DMS114 treated with DMSO at 0.1 percent for 48 hours (cell line): ENCODE measurements around the gene CDH8.
"Not testable (repeated sequence)": the region's sequence is repeated elsewhere in the genome, so short reads cannot be mapped to it uniquely, and the experiment has no call there.

ENCODE experiments used
- DNase-seq: peaks from one replicate; lab custom pipeline; 2025; ENCODE audit not compliant: unreplicated experiment; lab: John Stamatoyannopoulos, UW

CDH8 gene

GRCh38 chr16:61937646-61938045 is 98.6 kb downstream of the CDH8 start:
- no peak for DNase-seq

- no peak for DNase-seq
Observed at GRCh38 chr16:61936522-61936921, 99.7 kb downstream of the CDH8 start.

GRCh38 chr16:61934601-61935000 is 101.6 kb downstream of the CDH8 start:
- no peak for DNase-seq

- DNase-seq = no peak
Observed at GRCh38 chr16:61929776-61930175, 106.5 kb downstream of the CDH8 start.

- DNase-seq = no peak
Observed at GRCh38 chr16:61926766-61927165, 109.5 kb downstream of the CDH8 start.

GRCh38 chr16:61923629-61924028 is 112.6 kb downstream of the CDH8 start:
- DNase-seq = no peak

GRCh38 chr16:61921373-61921772 is 114.9 kb downstream of the CDH8 start:
- DNase-seq = no peak

GRCh38 chr16:61917865-61918826 is 118.1 kb downstream of the CDH8 start:
- not testable (repeated sequence) for DNase-seq

- no peak for DNase-seq
Observed at GRCh38 chr16:61915569-61915968, 120.7 kb downstream of the CDH8 start.

GRCh38 chr16:61909074-61909473 is 127.2 kb downstream of the CDH8 start:
- no peak for DNase-seq

GRCh38 chr16:61908426-61908825 is 127.8 kb downstream of the CDH8 start:
- no peak for DNase-seq

- no peak for DNase-seq
Observed at GRCh38 chr16:61901689-61902088, 134.5 kb downstream of the CDH8 start.

GRCh38 chr16:61900482-61900881 is 135.8 kb downstream of the CDH8 start:
- DNase-seq = no peak

GRCh38 chr16:61897657-61898056 is 138.6 kb downstream of the CDH8 start:
- DNase-seq = no peak

GRCh38 chr16:61892531-61892930 is 143.7 kb downstream of the CDH8 start:
- no peak for DNase-seq

- no peak for DNase-seq
Observed at GRCh38 chr16:61891460-61891859, 144.8 kb downstream of the CDH8 start.

- no peak for DNase-seq
Observed at GRCh38 chr16:61890386-61890785, 145.9 kb downstream of the CDH8 start.

- DNase-seq = no peak
Observed at GRCh38 chr16:61887903-61888302, 148.3 kb downstream of the CDH8 start.

GRCh38 chr16:61885343-61885742 is 150.9 kb downstream of the CDH8 start:
- DNase-seq = no peak

- no peak for DNase-seq
Observed at GRCh38 chr16:61879306-61879705, 156.9 kb downstream of the CDH8 start.

GRCh38 chr16:61877436-61877835 is 158.8 kb downstream of the CDH8 start:
- no peak for DNase-seq

- no peak for DNase-seq
Observed at GRCh38 chr16:61872778-61873119, 163.5 kb downstream of the CDH8 start.
